Right ventricle myocardium superior (tissue), 1 donor: ENCODE data around the gene PSMC3. TPM values are rescaled to one million over a fixed set of nuclear protein-coding genes. Genes with fewer than 3 reads are reported as not detected.

Experiments
- ATAC-seq: fragments of 200-7000 bp; cut with Tn5 transposase; one replicate; pipeline ENCODE4 v1.9.1; 2020; ENCODE audit warnings: mild to moderate bottlenecking; ENCODE audit not compliant: poor library complexity
- DNase-seq: peaks from one replicate; pipeline ENCODE4 v3.0.0-alpha.2; 2020
- intact Hi-C: fragments of 100-400 bp; cut with DNase I; formaldehyde crosslinking; loops from one replicate; pipeline ENCODE4 v1.11.2; 2022
- total RNA-seq: library from RNA; stranded (reverse); fragmentation: NEBNext Ultra II Directional; extraction: Animal tissue kit (Norgen Biotek cat#: 25700); gene quantifications from one replicate; pipeline ENCODE4 v1.2.1, GENCODE V29; 2021
- donor health status: DM: no; HTN: yes; CAD: no; lungs with severe emphysema.

PSMC3 gene
- total RNA-seq, 1 donor from 2014 or later, result 166 TPM

DNA sequence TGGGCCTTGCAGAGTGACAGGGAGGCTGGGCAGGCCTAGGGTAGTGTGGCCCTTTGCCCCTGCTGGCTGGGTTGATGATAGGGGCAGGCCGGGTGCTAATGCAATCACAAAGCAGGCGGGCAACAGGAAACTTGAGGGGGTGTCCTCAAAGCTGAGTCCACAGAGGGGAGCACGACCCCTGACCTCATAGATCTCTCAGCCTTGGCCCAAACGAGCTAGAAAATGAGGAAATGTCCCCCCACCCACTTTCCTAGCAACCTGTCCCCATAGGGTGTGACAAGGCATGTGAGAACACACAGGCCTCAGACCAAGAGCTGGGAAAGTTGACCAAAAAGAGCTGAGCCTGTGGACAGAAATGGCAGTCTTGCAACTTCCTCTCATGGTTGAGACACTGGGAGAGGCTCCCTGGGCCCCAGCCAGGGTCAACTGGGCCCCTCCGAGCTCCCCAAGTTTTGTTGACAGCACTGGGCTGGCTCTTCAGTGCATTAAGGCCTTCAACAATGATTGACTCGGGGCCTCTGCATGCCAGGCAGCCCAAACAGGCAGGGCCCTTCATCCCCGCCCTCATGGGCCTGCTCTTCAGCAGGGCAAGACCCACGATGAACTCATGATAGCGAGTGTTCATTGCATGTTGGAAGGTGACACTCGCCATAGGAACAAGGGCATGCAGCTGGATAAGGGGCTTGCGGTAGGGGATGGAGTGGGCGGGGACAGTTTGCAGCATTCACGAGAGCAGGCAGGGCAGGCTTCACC is 38.1 kb downstream of the PSMC3 start:
- intact Hi-C loops, result no loop called here
- DNase-seq, result peak; percentile 61
- peak; percentile 35 for ATAC-seq

- DNase-seq (no peak), ATAC-seq (no peak)
- intact Hi-C loops, result no loop called here
Measured at GRCh38 chr11:47384498-47384897, 41.7 kb downstream of the PSMC3 start.

GRCh38 chr11:47383071-47383470 is 43.2 kb downstream of the PSMC3 start:
- intact Hi-C loops, result no loop called here
- DNase-seq (no peak), ATAC-seq (peak; percentile 53)

- intact Hi-C loops, result no loop called here
- no peak for DNase-seq
- no peak for ATAC-seq
Measured at GRCh38 chr11:47380078-47380477, 46.2 kb downstream of the PSMC3 start.

- ATAC-seq (no peak), DNase-seq (no peak)
- intact Hi-C loops, result loop anchor here (5.0 to 10.0 kb wide), 2 partner anchors 73 to 475 kb away; no protein-coding TSS in a partner anchor
Measured at GRCh38 chr11:47379317-47379716, 46.9 kb downstream of the PSMC3 start.

GRCh38 chr11:47378836-47379170 is 47.4 kb downstream of the PSMC3 start:
- intact Hi-C loops, result loop anchor here (5.0 to 10.0 kb wide), 2 partner anchors 73 to 476 kb away; no protein-coding TSS in a partner anchor
- ATAC-seq, result no peak
- peak; percentile 17 for DNase-seq

GRCh38 chr11:47378010-47378835 is 48.0 kb downstream of the PSMC3 start, which contains the start of gene SPI1:
Gene SPI1, minus strand, starts transcription at chr11:47378547. Its CDS starts 194 bp downstream, at chr11:47378353.
- DNase-seq (peak; percentile 84), ATAC-seq (peak; percentile 54)
- intact Hi-C loops, result loop anchor here (5.0 to 10.0 kb wide), 2 partner anchors 74 to 477 kb away; no protein-coding TSS in a partner anchor

- DNase-seq, result peak; percentile 55
- peak; percentile 30 for ATAC-seq
- intact Hi-C loops, result loop anchor here (5.0 to 10.0 kb wide), 2 partner anchors 75 to 477 kb away; no protein-coding TSS in a partner anchor
Measured at GRCh38 chr11:47377571-47378009, 48.6 kb downstream of the PSMC3 start.

DNA sequence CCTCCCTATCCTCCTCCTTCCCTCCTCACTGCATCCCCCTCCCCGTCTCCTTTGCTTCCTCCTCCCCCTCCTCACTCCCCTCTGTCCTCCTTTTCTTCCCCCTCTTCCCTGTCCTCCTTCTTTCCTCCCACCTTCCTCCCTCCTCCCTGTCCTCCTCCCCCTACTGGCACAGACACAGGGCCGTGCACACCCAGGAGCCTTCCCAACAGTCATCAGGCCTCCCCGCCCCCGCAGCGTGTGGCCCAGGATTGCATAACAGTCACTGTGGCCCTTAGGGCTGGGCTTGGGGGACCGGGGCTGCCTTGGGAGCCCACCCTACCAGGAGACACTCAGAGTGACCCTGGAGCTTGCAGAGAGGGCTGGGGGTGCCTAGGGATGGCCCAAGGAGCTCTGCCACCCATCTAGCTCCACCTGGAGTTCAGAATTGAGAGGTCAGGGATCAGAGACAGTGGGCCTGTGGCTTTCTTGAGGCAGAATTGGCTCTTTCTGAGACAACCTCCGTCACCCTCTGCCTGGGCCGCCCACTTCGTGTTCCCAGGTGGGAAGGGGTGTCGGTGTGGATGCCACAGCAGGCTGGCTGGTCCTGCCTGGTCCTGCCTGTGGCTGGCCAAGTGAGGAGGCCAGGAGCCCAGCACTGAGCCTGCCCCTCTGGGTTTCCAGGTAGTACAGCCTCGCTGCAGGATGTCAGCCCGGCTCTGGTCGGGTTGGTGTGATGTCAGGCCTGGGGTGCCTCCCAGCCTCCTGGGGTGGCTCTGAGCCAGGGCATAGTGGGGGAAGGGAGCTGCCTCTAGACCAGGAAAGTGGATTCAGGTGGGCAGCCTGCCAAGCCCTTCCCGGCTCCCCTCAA is 49.5 kb downstream of the PSMC3 start:
- intact Hi-C loops, result loop anchor here (5.0 to 10.0 kb wide), 2 partner anchors 76 to 478 kb away; no protein-coding TSS in a partner anchor
- DNase-seq, result peak; percentile 81
- peak; percentile 39 for ATAC-seq

DNA sequence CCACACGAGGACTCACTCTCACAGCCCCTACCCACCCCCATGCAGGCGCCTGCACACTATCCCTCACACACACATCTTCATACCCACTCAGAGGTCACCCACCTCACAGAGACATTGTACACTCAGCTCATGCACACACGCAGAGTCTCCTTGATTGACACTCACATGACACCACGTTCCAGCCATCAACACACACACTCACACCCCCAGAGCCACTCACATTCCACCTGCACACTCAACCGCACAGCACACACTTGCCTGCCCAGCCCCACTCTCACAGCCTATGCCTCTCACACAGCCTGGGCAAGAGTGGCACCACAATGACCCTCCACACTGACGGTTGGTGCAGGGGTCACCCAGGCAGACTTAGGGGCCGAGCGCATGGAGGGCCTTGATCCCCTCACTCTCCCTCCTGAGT is 50.1 kb downstream of the PSMC3 start:
- no peak for DNase-seq
- no peak for ATAC-seq
- intact Hi-C loops, result loop anchor here (5.0 to 10.0 kb wide), 2 partner anchors 76 to 479 kb away; no protein-coding TSS in a partner anchor

DNA sequence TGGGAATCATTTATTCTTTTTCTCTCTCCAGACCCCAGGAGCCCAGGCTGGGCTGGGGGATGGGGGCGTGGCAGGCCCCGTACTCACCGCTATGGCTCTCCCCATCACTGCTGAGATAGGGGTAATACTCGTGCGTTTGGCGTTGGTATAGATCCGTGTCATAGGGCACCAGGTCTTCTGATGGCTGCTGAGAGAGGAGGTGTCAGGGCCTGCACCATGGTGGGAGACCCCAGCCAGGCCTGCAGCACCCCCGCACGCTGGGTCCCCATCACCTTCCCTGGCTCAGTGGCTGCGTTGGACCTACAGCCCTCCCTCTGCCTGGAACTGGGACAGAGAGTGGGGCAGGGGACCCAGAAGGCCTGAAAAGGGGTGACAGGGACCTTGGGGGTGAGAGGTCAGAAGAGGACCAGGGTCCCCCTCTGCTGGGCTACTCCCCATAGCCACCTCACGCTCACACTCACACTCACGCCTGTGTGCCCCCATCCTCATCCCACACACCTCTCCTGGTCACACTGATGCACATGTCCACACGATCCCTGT is 50.6 kb downstream of the PSMC3 start:
- ATAC-seq (no peak), DNase-seq (no peak)
- intact Hi-C loops, result loop anchor here (5.0 to 10.0 kb wide), 2 partner anchors 77 to 479 kb away; no protein-coding TSS in a partner anchor

GRCh38 chr11:47375020-47375419 is 51.2 kb downstream of the PSMC3 start:
- ATAC-seq, result no peak

GRCh38 chr11:47374720-47375019 is 51.6 kb downstream of the PSMC3 start:
- intact Hi-C loops, result loop anchor here (5.0 to 10.0 kb wide), 2 partner anchors 78 to 480 kb away; no protein-coding TSS in a partner anchor

More at GRCh38 chr11:47375020-47375419, 51.2 kb downstream of the PSMC3 start:
- DNase-seq, result no peak
- intact Hi-C loops, result loop anchor here (5.0 to 10.0 kb wide), 2 partner anchors 77 to 480 kb away; no protein-coding TSS in a partner anchor

GRCh38 chr11:47373876-47374719 is 52.1 kb downstream of the PSMC3 start:
- intact Hi-C loops, result loop anchor here (10.0 kb wide), 1 partner anchor 481 kb away; no protein-coding TSS in a partner anchor
- peak; percentile 82 for ATAC-seq
- peak; percentile 92 for DNase-seq

More at GRCh38 chr11:47374720-47375019, 51.6 kb downstream of the PSMC3 start:
- DNase-seq (no peak), ATAC-seq (no peak)

DNA sequence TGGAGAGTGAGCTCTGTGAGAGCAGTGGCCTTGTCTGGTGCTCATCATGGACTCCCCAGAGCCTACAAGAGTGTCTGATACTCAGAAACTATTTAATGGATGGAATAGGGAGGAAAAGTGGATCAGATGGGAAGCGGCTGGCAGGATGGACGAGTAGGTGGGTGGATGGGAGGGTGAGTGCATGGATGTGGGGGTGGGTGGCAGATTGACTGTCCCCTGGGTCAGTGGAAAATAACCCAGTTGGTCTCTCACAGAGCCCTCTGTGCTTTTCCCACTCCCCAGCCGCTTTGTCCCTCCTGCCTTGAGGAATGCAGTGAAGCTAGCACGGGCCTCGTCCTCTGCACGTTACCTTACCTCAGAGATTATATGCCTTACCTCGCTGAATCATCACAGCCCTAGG is 53.8 kb downstream of the PSMC3 start:
- no peak for DNase-seq
- intact Hi-C loops, result loop anchor here (10.0 kb wide), 1 partner anchor 482 kb away; no protein-coding TSS in a partner anchor

DNA sequence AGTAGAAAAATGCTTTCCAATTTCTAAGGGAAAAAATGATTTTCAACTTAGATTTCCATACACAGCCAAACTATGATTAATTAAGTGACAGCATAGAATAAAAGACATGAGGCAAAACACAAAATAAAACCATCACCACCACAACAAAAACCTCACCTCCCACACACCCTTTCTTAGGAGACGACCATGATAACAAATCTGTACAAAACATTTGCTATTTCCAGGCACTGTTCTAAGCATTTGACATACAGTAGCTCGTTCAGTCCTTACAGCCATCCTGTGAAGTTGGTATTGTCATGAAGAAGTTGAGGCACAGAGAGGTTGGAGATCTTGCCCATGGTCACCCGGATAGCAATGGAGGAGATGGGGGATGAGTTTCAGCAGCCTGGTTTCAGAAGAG is 56.6 kb downstream of the PSMC3 start:
- intact Hi-C loops, result loop anchor here (10.0 kb wide), 1 partner anchor 485 kb away; no protein-coding TSS in a partner anchor
- DNase-seq (no peak), ATAC-seq (no peak)

More for the DNA sequence above, 53.8 kb downstream of the PSMC3 start:
- no peak for ATAC-seq
